ENCODE measurements around the gene CDPF1.

DNA sequence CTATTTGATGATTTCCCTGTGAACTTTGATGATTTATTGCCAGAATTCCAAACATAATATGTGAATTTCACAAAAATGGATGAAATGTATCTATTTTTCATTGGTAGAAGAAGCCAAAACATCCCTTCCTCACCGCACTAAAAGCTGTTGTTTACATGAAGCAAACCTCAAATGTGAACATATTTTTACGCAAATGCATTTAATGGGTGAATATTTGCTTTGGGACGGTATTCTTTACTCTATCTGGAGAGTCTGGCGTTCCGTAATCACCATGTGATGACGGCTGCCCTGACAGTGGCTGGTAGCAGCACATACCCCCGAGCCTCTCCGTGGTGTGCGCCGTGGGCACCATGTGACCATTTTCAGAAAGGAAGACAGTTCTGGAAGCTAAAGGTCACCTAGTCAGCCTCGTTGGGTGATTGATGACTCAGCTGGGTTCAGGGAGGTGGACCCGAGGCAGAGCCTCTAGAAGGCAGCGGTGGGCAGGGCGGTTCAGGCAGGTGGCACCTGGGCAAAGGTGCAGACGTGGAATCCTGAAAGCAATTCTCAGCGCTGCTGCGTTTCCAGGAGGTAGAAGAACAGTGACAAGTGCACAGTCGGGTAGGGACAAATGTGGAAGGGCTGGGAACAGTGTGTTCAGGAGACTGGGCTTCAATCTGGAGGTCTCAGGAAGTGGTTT is 54.5 kb downstream of the CDPF1 start:
- TF ChIP-seq POLR2A (IDR thresholded peaks at IDR 0.05) (no peak), CTCF (IDR thresholded peaks at IDR 0.05) (no peak), EP300 (IDR thresholded peaks at IDR 0.05) (no peak)
